ENCODE measurements around the gene C5orf58. TPM values are rescaled to one million over a fixed set of nuclear protein-coding genes. Genes with fewer than 3 reads are reported as not detected.
"Not testable (repeated sequence)": the region's sequence is repeated elsewhere in the genome, so short reads cannot be mapped to it uniquely, and the experiment has no call there.

The C5orf58 gene
- total RNA-seq, 1 donor from 2014 or later, result not detected

DNA sequence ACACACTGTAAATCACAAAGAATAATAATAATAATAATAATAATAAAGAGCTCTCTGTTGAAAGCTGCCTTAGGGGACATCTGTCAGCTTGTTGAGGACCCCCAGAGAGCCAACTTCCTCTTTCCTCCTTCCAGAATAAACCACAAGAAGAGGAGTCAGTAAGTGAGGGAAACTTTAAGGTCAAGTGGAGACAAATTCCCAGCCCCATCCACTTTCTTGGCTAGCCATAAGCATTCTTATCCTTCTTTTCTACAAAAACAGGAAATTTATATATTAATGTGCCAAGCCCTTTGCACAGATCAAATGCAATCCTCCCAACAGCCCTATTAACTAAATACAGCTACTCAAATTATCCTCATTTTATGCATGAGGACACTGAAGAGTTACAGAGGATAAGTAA lies 9.4 kb upstream of the C5orf58 start:
- intact Hi-C loops (cut with micrococcal nuclease), result no loop called here

DNA sequence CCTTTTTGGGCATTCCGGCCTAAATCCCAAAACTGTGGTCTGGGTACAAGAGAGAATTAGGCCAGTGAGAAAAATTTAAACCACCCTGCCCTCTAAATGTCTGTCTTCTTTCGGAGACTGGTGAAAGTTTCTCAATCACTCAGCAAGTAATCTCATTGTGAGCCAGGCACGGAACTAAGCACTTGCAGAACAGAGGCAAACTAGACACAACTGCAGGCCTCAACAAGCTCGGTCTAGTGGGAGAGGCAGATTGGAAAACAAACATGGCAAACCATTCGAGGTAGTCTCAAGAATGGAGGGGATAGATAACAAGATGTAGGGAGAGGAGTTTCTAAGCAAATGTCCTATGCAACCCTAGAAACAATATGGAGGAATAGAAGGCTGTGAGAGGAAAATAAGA lies 8.9 kb upstream of the C5orf58 start:
- intact Hi-C loops (cut with micrococcal nuclease), result no loop called here

DNA sequence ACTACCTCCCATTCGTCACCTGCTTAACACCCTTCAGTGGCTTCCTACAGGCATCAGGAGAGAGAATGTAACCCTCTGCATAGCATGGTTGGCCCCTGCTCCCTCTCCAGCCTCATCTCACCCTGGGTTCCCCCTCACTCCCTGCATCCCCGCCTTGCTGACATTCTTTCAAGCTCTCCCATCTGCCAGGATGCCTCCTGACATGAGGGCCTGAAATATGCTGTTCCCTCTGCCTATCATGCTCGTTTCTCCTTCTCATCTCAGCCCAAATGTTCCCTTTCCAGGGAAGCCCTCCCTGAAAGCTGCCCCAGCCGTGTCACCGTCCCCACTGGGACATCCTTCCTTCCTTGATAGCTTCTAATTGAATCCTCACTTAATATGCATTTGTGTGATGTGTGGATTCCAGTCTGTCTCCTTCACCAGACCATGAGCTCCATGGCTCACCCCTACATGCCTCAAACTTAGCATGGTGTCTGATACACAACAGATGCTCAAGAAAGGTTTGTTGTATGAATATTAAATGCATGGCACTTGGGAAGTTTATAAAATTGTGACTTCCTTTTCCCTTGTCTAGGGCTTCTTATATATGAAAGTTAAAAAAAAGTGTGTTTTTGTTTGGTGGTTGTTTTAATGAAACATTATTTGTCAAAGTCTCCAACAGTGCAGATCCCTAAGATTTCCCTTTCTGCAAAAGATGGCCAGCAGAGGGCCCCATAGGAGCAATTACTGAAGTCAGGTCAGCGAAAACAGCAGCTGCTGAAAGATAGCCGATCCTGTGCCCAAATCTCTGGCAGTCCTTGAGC lies 7.3 kb upstream of the C5orf58 start:
- intact Hi-C loops (cut with micrococcal nuclease), result loop anchor here (1.0 to 5.0 kb wide), 3 partner anchors 42 to 196 kb away; no protein-coding TSS in a partner anchor

DNA sequence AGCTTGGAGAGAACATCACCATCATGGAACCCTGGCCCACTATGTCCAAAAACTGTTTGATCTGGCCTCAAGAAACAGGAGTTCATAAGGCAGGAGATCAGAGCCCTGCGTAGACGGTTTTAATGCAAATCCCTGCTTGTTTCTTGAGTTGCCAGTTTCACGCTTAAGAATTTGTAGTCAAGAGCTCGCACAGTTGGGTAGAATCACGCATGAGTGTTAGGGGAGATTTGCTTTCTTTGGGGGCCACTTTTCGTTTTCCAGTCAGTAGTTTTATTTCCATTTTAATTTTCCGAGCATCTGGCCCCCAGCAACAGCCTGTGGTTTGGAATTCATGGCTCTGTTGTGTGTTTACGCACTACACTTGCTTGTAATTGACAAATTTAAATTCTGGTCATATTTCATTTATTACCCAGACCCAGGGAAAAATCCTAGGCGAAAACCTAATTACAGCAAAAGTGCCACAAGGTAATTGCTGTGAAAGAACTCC lies 6.6 kb upstream of the C5orf58 start:
- intact Hi-C loops (cut with micrococcal nuclease), result loop anchor here (1.0 to 5.0 kb wide), 3 partner anchors 41 to 195 kb away; no protein-coding TSS in a partner anchor

DNA sequence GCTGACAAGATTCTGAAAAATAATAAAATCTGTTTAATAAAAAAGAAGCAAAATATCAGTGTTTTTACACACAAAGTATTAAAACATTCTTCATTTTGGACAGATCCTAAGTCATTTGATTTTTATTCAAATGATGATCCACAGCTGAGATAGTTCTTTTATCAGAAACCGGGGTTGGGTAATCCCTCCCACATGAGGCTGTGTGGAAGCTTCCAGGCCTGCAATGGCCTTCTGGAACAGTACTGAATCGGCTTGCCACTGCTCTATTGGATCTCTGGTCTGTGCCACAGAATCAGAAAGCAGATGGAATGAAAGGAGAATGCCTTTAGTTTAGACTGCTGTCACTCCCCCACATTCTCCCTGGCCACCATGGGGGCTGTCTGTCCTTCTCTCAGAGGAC lies 6.1 kb upstream of the C5orf58 start:
- intact Hi-C loops (cut with micrococcal nuclease), result loop anchor here (1.0 to 5.0 kb wide), 3 partner anchors 41 to 195 kb away; no protein-coding TSS in a partner anchor

DNA sequence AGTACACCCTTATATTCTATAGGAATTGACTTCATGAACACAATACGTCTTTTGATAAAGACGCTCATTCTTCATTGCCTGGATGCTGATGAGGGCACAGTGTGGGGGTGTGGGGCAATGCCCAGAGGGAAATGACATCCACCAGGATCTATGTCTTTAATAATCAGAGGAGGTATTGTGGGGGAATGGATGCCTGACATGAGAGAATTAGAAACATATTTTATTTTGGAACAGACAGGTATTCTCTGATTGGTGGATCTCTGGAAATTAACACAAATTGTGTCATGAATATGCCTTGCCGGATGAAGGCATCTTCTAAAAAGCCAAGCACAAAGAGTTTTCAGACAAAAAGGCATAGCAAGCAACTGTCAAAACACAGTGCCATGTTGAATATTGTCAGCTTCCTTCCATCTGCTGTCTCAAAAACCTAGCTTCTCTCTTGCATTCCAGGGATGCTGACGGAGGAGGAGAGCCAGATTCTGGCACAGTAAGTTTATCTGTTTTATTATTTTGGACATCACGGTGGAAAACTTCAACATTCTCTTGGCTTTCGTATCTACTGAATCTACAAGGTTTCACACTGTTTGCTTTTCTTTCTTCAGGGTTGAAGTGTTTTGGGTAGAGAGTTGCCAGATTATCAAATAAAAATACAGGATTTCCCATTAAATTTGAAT lies 3.9 kb upstream of the C5orf58 start:
- intact Hi-C loops (cut with micrococcal nuclease), result loop anchor here (5.0 kb wide), 1 partner anchor 38 kb away; no protein-coding TSS in a partner anchor

DNA sequence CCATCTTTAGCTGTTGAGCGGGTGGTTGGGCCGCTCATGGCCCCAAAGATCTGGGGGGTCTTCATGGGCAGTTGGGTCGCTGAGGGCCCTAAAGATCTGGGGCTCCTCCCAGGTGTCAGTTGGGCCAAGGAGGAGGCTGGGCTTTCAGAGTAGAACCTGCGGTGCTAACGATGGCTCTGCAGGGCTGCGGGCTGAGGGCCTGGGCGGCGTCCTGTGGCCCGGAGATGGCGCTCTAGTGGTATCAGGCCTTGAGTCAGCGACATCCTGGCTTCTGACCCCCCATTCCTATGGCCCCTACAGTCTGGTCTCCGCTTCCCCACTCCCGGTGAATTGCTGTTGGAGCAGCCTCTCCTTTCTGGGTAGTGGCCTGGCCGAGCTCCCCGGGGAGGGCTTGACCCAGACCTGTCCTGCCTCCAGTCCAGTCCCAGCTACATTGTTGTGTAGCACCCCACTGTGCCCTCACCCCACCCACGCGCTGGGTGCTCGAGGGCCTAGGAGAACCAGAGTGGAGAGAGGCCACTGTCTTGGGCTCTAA lies 640 bp downstream of the C5orf58 start:
- intact Hi-C loops (cut with micrococcal nuclease), result no loop called here

DNA sequence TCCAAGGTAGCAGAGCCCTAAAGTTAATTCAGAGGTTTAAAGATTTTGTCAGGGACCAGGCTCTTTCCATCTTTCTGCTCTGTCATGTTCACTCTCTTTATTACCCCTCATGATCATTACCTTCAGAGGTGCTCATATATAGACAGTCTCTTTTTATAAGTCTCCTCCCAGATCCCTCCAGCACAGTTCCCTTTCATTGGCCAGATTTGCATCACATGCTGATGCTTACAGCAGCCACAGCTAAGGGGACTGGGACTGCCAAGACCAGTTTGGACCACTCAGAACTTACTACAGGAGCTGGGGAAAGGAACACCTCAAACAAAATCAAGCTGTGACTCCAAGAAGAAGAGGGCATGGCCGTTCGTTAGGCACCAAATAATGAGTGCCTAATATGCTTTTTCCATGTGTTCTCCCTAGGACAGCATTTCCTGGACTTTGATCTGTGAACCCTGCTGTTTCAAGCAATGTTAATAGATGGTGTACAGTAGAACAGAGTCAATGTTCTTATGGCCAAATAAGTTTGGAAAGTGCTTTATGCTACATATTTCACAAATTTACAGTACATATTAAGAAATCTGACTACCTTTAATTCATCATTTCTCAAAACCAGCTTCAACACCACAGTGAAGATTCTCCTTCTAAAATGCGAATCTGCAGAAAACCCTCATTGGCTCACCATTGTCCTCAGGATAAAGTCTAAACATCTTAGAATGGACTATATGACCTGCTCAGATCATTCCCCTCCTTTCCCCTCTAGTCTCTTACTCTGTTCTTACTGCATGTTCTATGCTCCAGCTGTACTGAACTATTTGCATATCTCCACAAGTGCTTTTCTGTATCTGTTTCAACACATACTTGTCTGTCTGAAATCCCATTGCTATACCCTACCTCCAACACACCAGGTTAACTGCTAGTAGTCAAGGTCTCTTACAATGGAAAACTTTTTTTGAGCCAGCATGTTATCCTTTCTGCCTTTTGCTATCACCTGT lies 3.4 kb downstream of the C5orf58 start:
- intact Hi-C loops (cut with micrococcal nuclease), result no loop called here

DNA sequence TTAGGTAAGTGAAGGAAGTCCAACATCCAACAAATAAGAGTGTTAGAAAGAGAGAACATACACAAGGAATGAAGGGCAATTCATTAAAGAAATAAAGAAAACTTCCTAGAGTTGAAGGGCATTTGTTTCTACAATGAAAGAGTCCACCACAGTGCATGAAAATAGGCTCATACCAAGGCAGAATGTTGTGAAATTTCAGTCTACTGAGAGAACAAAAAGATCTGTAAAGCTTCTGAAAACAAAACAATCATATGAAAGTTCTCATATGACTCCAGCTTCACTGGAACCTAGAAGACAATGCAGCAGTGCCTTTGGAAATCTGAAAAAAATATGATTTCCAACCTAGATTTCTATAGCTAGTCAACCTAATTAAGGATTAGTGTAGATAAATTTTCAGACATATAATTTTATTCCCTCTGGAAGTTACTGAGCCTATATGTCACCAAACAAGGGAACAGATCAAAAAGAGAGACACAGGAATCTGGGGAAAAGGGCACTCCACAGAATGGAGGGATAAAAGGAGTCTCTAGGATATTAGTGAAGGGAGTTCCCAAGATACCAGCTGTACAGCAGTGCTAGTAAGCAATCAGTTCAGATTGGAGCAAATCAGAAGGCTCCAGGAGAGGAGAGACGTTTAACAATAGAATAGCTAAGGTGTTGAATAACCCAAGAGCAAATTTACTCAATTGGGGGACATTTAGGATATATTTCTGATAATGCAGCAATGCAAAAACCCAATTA lies 5.8 kb downstream of the C5orf58 start:
- intact Hi-C loops (cut with micrococcal nuclease), result loop anchor here (2.0 kb wide), 1 partner anchor 16 kb away; no protein-coding TSS in a partner anchor

DNA sequence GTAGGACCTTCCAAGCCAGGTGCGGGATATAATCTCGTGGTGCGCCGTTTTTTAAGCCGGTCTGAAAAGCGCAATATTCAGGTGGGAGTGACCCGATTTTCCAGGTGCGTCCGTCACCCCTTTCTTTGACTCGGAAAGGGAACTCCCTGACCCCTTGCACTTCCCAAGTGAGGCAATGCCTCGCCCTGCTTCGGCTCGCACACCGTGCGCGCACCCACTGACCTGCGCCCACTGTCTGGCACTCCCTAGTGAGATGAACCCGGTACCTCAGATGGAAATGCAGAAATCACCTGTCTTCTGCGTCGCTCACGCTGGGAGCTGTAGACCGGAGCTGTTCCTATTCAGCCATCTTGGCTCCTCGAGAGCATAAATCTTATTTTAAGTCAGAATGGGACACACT lies 12.7 kb downstream of the C5orf58 start:
- intact Hi-C loops (cut with micrococcal nuclease), result not testable (repeated sequence)

DNA sequence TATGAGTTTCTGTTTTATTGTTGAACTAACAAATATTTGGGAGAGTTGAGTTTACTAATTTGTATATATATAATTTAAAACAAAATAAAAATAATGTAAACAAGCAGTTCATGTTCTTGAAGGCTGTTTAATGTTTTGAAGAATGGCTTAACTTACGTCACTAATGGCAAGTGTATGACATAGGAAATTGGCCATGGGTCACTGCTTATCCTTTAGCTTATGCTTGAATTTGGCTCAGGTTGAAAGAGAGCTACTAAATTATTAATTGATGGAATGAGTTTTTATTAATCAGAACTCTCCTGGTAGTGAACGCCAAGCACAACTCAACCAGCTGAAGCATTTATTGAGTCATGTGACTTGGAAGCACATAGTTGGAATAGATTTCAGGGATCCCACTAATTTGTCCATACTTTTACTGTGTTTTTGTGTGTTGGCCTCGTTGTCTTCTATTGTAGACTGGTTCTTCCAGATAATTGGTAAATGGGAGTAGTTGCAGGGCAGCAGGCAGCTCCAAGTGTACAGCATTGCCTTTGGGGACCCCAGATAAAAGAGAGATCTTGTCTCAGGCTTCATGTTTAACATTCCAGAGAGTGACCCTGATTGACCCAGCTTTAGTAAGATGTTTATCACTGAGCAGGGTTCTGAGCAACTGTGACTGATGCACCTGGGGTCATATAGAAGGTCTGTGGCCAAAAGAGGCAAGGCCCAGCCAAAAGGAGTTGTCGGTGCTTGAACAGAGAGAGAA lies 13.5 kb downstream of the C5orf58 start:
- intact Hi-C loops (cut with micrococcal nuclease), result no loop called here

DNA sequence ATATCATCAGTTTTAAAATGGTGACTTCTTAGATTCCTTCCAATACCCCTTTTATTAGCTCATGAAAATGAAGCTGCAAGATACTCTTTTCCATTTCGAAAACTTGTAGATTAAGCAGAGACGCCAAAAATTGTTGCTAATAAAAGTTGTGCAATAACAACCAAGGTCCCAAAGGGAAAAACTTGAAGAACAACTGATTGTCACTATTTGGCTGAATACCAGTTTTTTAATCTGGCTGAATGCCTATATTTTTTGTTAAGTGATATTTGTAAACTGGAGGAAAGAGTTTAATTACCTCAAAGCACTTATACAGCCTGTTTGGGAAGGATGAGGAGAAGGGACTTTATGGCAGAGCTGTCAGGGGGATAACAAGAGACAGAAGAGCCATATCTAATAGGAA lies 14.6 kb downstream of the C5orf58 start:
- intact Hi-C loops (cut with micrococcal nuclease), result no loop called here

DNA sequence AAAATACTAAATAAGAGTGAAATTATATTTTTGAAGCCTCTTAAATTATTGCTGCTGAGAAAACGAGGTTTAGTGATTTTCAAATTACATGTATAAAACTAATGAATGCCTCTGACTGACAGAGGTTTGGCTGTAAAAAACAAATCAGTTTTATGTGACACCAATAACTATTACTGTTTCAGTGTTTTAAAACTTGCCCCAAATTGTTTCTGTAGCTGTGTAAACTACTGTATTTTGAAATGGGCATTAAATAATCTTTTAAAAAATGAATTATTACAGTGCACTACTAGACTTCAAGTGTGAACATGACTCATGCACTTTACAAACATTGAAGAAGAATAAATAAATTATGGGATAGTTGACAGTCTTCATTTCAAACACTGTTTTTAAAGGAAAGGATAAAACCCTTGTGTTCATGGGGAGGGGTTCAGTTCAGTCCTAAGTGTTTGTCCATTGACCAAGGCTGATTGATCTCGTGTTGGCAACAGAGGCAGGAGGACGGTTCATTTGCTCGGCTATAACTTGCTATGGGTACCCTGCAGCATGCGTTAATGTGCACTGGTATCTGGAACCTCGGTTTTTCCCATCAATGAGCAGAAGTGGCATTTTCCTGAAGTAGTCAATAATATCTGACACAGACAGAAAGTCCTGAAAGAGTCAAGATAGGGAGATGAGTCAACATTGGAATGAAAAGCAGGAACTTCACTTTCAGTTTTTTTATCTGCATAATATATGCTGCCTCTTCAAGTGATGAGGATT lies 15.6 kb downstream of the C5orf58 start:
- intact Hi-C loops (cut with micrococcal nuclease), result no loop called here

DNA sequence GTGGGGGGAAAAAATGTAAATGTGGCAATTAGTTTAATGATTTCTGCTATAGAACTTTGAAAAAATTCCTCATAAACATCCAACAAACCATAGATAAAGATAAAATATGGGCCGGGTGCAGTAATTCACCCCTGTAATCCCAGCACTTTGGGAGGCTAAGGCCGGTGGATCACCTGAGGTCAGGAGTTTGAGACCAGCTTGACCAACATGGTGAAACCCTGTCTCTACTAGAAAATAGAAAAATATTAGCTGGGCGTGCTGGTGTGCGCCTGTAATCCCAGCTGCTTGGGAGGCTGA lies 16.1 kb downstream of the C5orf58 start:
- intact Hi-C loops (cut with micrococcal nuclease), result not testable (repeated sequence)

DNA sequence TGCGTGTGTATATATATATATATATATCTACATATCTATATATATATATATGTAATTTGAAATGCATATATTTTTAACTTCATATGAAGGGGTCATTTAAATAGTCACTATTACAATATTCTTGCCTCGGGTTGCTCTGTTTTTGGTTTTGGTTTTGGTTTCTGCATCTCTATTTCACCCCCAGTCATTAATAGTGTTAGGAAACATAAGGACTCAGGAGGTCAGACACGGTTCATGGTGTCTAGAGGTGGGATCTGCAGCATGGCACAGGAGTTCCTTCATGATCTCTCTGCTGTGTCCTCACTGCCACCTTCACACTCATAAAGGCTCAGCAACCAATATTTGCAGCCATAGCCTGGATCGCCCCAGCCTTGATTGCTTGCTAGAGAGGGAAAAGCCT lies 16.6 kb downstream of the C5orf58 start:
- intact Hi-C loops (cut with micrococcal nuclease), result no loop called here

DNA sequence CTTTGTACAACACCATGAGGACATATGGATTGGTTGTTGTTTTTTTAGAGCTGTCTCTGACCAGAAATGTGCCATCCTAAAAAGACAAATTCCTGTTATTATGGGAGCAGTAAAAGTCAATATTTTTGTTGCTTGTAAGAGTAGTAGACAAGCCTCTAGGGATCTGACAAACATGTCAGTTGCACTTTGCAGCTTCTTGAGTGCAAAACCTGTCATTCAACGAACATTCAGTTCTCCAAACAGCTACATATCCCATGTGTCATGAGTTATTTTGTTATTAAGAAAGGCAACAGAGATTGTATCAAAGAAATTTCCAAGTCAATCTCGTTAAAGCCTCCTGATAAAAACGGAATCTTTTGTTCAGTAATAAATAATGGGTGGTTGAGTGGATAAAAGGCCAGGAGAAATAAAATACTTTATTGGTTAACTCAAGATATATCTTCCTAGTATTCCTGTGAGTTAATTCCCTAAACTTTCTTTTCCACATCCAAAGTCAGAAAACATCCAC lies 18.1 kb downstream of the C5orf58 start:
- intact Hi-C loops (cut with micrococcal nuclease), result no loop called here

DNA sequence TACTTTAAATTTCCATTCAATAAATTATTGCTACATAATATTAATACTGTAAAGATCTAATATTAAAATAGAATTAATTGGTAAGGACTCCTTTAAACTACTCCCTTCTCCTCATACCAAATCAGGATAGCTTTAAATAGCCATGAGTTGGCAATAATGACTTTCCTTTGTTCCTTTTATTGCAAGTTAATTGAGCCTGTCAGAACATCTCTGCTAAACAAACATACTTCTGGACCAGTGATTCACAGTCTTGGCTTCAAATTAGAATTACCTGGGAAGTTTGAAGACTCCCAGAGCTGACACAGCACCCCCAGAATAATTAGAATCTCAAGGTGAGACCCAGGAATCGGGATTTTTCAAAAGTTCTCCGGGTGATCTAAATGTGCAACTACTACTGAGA lies 18.7 kb downstream of the C5orf58 start:
- intact Hi-C loops (cut with micrococcal nuclease), result no loop called here

DNA sequence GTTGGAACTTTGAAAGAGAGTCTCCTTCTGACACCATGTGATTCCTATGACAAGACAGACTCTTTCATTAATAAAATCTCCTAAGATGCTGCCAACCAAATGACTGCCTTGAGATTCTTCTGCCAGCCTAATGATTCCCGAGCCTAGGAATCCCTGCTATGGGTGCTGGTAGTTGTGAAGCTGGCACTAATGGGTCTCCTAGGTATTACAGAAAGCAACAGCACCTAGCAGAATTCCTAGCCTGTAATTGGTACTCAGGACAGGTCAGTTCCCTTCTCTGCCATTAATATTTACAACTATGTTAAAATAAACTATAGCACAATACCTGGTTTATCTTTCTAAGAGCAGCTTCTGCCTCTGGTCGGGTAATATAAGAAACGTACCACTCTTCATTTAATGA lies 19.3 kb downstream of the C5orf58 start:
- intact Hi-C loops (cut with micrococcal nuclease), result no loop called here
